Muscle of back (tissue), 11 donors: ENCODE data around the gene NTNG2. TPM values are rescaled to one million over a fixed set of nuclear protein-coding genes. Genes with fewer than 3 reads are reported as not detected.
A peak's percentile ranks its signal among the peaks of the same experiment; 100 is the strongest.

Source experiments
- DNase-seq, 3 donors: peaks; one replicate each; pipeline versions ENCODE4 v3.0.0 to v3.0.0-alpha.2; 2013
- polyA plus RNA-seq, 10 donors: library from polyadenylated mRNA; unstranded; fragments of 120-200 nt; gene quantifications; one replicate each; pipeline ENCODE4 v1.2.1, GENCODE V29; 2013; ENCODE audit not compliant: insufficient read length in 10 of 10

NTNG2 gene
- polyA plus RNA-seq, 10 donors: 0.14 to 1.7 (median 0.43) TPM

GRCh38 chr9:132201139-132201538, 39.3 kb downstream of the NTNG2 start:
- DNase-seq: no peak

DNA sequence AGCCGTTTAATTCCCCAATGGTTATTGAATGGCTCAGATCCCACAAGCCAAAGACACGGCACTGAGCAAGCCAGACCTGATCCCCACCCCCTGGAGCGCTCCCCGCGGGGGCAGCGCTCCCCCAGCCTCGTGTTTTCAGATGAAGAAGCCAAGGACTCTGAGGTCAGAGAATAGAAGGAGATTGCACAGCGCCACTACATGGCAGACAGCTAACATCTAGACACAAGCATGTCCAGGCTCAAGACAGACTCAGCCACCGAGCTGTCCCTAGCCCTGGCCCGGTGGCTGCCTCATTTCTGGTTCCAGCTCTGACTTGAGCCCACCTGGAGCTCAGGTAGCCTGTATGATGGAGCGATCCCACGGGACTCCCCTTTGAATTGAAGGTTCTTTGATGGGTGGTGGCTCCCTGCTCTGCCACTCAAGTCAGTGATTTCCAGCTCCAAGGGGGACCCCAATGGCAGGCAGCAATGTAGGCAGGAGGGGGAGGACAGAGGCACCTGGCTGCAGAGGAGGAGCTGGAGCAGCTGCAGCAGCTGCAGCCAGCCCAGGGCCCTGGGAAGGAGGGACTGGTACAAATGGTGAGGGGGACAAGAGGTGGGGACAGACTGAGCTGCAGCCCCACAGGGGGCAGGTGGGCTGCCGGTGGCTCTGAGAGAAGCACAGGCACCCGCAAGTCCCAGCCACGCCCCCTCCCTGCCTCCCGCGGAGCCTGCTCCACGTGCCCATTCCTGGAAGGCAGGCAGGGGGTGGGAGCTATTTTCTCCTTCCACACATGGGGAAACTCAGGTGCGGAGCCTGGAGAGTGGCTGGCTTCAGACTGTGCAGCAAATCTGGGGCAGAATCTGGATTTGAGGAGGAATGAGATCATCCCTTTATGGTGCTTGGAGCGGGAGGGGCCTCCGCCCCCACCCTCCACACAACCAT, 40.2 kb downstream of the NTNG2 start:
- no peak for DNase-seq

GRCh38 chr9:132204883-132205282, 43.0 kb downstream of the NTNG2 start:
- DNase-seq: no peak

GRCh38 chr9:132207215-132207614, 45.4 kb downstream of the NTNG2 start:
- no peak for DNase-seq

DNA sequence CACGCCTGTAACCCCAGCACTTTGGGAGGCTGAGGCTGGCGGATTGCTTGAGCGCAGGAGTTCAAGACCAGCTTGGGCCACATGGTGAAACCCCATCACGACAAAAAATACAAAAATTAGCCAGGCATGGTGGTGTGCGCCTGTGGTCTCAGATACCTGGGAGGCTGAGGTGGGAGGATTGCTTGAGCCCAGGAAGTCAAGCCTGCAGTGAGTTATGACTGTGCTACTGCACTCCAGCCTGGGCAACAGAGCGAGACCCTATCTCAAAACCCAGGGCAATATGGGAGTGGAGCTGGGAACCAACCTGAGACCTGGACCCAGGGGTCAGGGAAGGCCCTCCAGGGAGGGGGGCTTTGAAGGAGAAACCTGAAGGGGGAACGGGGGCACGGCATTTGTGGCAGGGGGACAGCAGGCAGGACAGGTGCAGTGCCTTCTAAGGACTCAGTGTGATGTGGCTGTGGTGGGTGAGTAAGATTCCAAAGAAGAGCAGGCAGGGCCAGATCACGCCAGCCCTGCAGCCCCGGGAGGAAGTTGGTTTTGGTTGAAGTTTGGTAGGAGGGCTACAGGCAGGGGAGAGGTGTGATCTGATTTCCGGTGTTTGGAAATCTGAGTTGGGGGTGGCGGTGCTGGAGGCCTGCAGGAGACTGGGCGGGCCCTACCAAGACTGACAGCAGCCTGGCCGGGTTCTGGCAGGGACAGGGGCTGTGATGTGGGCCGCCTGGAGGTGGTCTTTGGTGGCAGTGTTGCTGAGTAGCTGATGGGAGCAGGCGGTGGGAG, 46.2 kb downstream of the NTNG2 start:
- DNase-seq: no peak

GRCh38 chr9:132209228-132209627, 47.4 kb downstream of the NTNG2 start:
- no peak for DNase-seq

DNA sequence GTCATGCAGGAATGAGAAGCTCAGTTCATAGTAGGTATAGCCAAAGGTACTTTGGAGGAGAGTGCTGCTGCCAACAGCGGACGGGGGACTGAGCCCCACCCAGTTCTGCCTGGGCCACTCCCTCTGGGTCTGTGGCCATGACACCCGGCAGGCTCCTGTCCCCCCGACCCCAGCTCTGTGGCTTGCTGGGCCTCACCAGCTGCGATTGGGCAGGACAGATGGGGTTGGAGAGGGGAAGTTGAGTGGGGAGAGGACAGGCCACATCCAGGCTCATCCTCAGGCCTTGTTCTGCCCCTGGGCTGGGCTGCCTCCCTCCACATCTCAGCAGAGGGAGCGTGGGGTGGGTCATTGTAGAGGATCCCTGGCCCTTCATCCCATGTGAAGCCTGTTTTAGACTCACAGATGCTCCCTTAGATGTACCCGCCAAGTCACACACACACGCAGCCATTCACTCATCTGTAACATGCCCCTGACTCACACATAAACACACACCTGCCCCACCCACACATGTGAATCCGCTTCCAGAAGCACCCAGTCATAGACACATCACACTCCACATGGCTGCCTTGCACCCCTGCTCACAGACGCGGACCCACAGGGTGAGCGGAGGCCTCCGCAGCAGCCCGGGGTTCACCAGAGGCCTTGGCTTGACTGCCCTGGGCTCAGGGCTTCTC, 48.8 kb downstream of the NTNG2 start:
- no peak for DNase-seq

DNA sequence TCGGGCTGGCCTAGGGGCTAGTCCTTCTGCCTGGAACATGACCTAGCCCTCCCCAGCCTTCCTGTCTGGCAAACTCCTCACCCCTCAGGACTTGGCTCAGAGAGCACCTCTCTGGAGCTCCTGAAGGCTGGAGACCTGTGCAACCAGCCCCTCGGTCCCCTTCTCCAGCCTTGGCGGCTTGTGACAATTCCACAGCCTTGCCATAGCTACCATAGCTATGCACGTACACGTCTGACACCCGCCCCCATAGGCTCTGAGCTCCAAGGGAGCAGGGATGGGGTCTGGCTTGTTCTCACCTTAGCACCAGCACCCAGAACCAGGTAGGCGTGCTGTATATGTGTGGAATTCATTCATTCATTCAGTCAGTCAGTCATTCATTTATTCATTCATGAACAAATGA, 49.7 kb downstream of the NTNG2 start:
- DNase-seq: no peak

- DNase-seq: peak; percentile 83 to 87 (median 85)
Measured at GRCh38 chr9:132214027-132214622, 52.3 kb downstream of the NTNG2 start.

GRCh38 chr9:132216861-132217619, 55.2 kb downstream of the NTNG2 start:
- DNase-seq: no peak

- DNase-seq: no peak
Measured at GRCh38 chr9:132218208-132218607, 56.4 kb downstream of the NTNG2 start.

GRCh38 chr9:132221941-132222340, 60.1 kb downstream of the NTNG2 start:
- DNase-seq: no peak

- DNase-seq: no peak
Measured at GRCh38 chr9:132224645-132225044, 62.8 kb downstream of the NTNG2 start.

DNA sequence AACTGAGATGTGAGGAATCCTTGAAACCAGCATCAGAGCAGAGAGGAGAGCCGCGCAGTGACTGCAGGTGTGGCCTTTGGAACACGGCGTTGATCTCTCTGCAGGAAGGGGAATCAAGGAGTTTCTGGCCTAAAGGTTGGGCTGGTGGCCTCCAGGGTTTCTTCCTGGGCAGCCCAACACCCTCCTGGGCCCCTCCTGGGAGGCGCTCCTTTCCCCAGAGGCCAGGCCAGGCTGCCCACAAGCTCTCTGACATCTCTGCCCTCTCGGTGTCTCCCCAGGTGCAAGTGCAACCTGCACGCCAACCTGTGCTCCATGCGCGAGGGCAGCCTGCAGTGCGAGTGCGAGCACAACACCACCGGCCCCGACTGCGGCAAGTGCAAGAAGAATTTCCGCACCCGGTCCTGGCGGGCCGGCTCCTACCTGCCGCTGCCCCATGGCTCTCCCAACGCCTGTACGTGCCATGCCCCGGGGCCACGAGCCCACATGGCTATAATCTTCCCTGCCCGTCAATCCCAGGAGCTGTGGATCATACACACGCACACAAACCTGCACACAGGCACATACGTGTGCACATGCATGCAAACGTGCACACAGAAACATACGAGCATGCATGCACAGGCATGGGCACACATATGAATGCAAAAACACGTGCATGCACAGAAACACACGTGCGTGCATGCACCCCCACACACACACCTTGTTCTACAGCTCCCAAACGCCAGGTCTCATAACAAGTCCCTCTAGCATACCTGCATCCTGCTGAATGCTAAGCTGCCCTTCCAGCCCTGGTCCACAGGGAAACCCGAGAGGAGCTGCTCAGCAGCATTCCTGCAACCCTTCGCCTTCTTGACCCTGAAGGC, 64.9 kb downstream of the NTNG2 start:
- DNase-seq: no peak

- DNase-seq: no peak
Measured at GRCh38 chr9:132228062-132228461, 66.2 kb downstream of the NTNG2 start.

- no peak for DNase-seq
Measured at GRCh38 chr9:132230605-132231004, 68.7 kb downstream of the NTNG2 start.

GRCh38 chr9:132231019-132231701, 69.3 kb downstream of the NTNG2 start:
- no peak for DNase-seq

- DNase-seq: no peak
Measured at GRCh38 chr9:132232522-132232921, 70.7 kb downstream of the NTNG2 start.

DNA sequence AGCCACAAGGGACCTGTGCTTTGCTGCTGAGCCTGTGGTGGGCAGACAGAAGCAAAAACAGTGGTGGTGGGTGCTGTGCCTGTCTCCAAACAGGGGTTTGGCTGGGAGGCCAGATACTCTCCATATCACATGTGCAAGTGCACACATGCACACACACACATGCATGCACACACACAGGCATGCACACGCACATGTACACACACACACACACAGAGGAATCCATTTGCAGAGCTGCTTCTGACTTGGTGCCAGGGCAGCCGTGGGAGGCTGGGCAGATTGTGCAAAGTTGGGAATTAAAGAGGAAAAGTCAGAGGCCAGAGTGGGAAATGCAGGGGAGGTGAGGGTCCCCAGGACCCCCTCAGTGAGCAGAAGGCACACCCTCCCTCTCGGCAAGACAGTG, 71.3 kb downstream of the NTNG2 start:
- no peak for DNase-seq

DNA sequence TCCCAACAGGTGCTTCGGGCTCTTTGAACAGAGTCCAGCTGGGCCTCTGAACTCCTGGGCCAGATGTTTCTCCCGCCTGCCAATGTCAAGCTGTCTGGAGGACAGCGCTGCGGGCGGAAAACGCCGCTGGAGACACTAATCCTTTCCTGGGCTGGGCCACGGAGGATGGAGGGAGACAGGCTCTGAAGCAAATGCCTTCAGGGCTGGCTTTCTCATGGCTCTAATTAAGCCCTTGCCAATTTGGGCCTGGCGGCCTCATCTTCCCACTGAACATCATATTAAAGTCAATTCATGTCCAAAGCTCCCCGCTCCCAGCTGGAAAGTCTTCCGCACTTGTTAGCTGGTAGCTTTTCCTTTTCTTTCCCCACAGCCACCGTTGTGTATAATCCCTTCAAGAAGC, 72.7 kb downstream of the NTNG2 start:
- DNase-seq: peak in 1 of 3 donors; percentile 44
